ENCODE data around the gene HIGD2A. TPM values are rescaled to one million over a fixed set of nuclear protein-coding genes. Genes with fewer than 3 reads are reported as not detected.

The HIGD2A gene
- total RNA-seq, 2 donors from 2014 or later, result 101 to 102 TPM

- peaks cover 5% of the 10 kb centered on the region for H3K27me3 Mint-ChIP-seq (ENCODE audit: insufficient read depth)
- Histone ChIP-seq H3K9me3 (ENCODE audit: control insufficient read depth, low read length) (peaks cover 79% of the 10 kb centered on the region), H3K4me3 (ENCODE audit: low read length) (peak overlapping the region; percentile 72), H3K27me3 (ENCODE audit: control insufficient read depth, insufficient read depth, low read length, poor library complexity, severe bottlenecking) (no peaks in the 10 kb centered on the region), H3K9ac (ENCODE audit: extremely low read depth, low read length, poor library complexity, severe bottlenecking) (no peak overlapping the region), H3K27ac (ENCODE audit: low read depth, low read length) (no peak overlapping the region), H3K4me1 (ENCODE audit: control insufficient read depth, insufficient read depth, low read length) (no peaks in the 10 kb centered on the region), H3K36me3 (ENCODE audit: control insufficient read depth, insufficient read depth, low read length) (no peaks in the 10 kb centered on the region)
- H3K9me3 Mint-ChIP-seq, result peaks cover 70% of the 10 kb centered on the region
- H3K4me3 Mint-ChIP-seq, result no peak overlapping the region
- no peak for DNase-seq
- peaks cover 2% of the 10 kb centered on the region for H3K4me1 Mint-ChIP-seq
- 80 to 96% methylated on average over 3 of the region's 3 CpGs for WGBS, 2 experiments (ENCODE audit: insufficient coverage in 1 of 2, insufficient read length in 1 of 2)
- peaks cover 7% of the 10 kb centered on the region for H3K36me3 Mint-ChIP-seq (ENCODE audit: low read depth)
- no peak overlapping the region for H3K27ac Mint-ChIP-seq
- TF ChIP-seq, protein P1, sequence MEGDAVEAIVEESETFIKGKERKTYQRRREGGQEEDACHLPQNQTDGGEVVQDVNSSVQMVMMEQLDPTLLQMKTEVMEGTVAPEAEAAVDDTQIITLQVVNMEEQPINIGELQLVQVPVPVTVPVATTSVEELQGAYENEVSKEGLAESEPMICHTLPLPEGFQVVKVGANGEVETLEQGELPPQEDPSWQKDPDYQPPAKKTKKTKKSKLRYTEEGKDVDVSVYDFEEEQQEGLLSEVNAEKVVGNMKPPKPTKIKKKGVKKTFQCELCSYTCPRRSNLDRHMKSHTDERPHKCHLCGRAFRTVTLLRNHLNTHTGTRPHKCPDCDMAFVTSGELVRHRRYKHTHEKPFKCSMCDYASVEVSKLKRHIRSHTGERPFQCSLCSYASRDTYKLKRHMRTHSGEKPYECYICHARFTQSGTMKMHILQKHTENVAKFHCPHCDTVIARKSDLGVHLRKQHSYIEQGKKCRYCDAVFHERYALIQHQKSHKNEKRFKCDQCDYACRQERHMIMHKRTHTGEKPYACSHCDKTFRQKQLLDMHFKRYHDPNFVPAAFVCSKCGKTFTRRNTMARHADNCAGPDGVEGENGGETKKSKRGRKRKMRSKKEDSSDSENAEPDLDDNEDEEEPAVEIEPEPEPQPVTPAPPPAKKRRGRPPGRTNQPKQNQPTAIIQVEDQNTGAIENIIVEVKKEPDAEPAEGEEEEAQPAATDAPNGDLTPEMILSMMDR (conservative IDR thresholded peaks at IDR 0.05), result no peak
These were observed 35.6 kb downstream of the HIGD2A start for GRCh38 chr5:176424181-176424580.

DNA sequence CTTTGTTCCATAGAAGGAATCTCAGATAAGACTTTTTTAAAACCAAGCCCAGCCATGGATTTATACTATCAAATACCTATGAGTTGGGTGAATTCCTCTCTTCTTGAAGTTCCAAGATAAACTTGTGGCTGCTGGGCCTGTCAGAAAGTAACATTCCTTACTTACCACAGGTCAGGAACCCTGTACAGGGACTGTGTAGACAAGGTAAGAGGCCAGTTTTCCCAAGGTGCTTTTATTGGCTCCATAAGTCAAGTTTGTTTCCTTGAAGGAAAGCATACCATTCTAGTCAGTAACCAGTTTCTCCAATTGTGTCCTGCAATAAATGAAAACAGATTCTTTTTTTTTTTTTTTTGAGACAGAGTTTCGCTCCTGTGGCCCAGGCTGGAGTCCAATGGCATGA is 36.6 kb downstream of the HIGD2A start:
- WGBS, 2 experiments (ENCODE audit: insufficient coverage in 1 of 2, insufficient read length in 1 of 2), result 100% methylated on average over 1 of the region's 1 CpG; no CpG with 5 or more reads in 1 of the 2 experiments
- Histone ChIP-seq H3K27me3 (ENCODE audit: control insufficient read depth, insufficient read depth, low read length, poor library complexity, severe bottlenecking) (no peaks in the 10 kb centered on the region), H3K27ac (ENCODE audit: low read depth, low read length) (no peak overlapping the region), H3K36me3 (ENCODE audit: control insufficient read depth, insufficient read depth, low read length) (no peaks in the 10 kb centered on the region), H3K4me1 (ENCODE audit: control insufficient read depth, insufficient read depth, low read length) (peaks cover 1% of the 10 kb centered on the region), H3K9me3 (ENCODE audit: control insufficient read depth, low read length) (peaks cover 73% of the 10 kb centered on the region), H3K4me3 (ENCODE audit: low read length) (peak overlapping the region; percentile 43), H3K9ac (ENCODE audit: extremely low read depth, low read length, poor library complexity, severe bottlenecking) (no peak overlapping the region)
- H3K4me3 Mint-ChIP-seq, result no peak overlapping the region
- peaks cover 62% of the 10 kb centered on the region for H3K9me3 Mint-ChIP-seq
- TF ChIP-seq, protein P1 (conservative IDR thresholded peaks at IDR 0.05), result no peak
- peaks cover 2% of the 10 kb centered on the region for H3K4me1 Mint-ChIP-seq
- no peak overlapping the region for H3K27ac Mint-ChIP-seq
- H3K36me3 Mint-ChIP-seq (ENCODE audit: low read depth), result peaks cover 7% of the 10 kb centered on the region
- peaks cover 5% of the 10 kb centered on the region for H3K27me3 Mint-ChIP-seq (ENCODE audit: insufficient read depth)
- no peak for DNase-seq

DNA sequence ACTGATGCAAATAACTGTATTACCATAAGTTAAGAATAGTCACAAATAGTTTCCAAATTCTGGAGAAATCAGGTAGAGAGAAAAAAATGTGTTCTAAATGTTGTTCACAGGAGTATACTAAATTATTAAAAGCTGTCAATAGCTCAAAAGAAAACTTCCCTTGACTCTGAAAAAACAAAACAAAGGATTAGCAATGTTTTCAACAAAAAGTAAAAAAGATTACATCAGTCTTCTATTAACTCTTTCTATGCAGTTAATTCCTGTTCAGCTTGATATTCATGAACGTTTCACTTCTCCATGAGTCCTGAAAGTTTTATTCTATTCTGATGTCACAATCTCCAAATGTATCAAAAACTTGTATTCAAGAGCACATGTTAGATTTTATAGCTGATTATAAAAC is 37.2 kb downstream of the HIGD2A start:
- no peaks in the 10 kb centered on the region for H3K27me3 ChIP-seq (ENCODE audit: control insufficient read depth, insufficient read depth, low read length, poor library complexity, severe bottlenecking)
- Mint-ChIP-seq H3K36me3 (ENCODE audit: low read depth) (peaks cover 7% of the 10 kb centered on the region), H3K27ac (no peak overlapping the region), H3K27me3 (ENCODE audit: insufficient read depth) (peaks cover 7% of the 10 kb centered on the region), H3K4me3 (no peak overlapping the region), H3K9me3 (peaks cover 55% of the 10 kb centered on the region), H3K4me1 (peaks cover 2% of the 10 kb centered on the region)
- H3K9me3 ChIP-seq (ENCODE audit: control insufficient read depth, low read length), result peaks cover 75% of the 10 kb centered on the region
- H3K36me3 ChIP-seq (ENCODE audit: control insufficient read depth, insufficient read depth, low read length), result no peaks in the 10 kb centered on the region
- H3K9ac ChIP-seq (ENCODE audit: extremely low read depth, low read length, poor library complexity, severe bottlenecking), result no peak overlapping the region
- peak overlapping the region; percentile 2 for H3K4me3 ChIP-seq (ENCODE audit: low read length)
- 80 to 87% methylated on average over 1 of the region's 1 CpG for WGBS, 2 experiments (ENCODE audit: insufficient coverage in 1 of 2, insufficient read length in 1 of 2)
- DNase-seq, result no peak
- TF ChIP-seq, protein P1 (conservative IDR thresholded peaks at IDR 0.05), result no peak
- no peak overlapping the region for H3K27ac ChIP-seq (ENCODE audit: low read depth, low read length)
- H3K4me1 ChIP-seq (ENCODE audit: control insufficient read depth, insufficient read depth, low read length), result peaks cover 3% of the 10 kb centered on the region
